ENCODE data around the gene AMER2. TPM values are rescaled to one million over a fixed set of nuclear protein-coding genes. Genes with fewer than 3 reads are reported as not detected.
A peak's percentile ranks its signal among the peaks of the same experiment; 100 is the strongest.

Gene AMER2
- total and polyA plus RNA-seq, 2 experiments from 2014 or later = 0.31 to 0.76 TPM

DNA sequence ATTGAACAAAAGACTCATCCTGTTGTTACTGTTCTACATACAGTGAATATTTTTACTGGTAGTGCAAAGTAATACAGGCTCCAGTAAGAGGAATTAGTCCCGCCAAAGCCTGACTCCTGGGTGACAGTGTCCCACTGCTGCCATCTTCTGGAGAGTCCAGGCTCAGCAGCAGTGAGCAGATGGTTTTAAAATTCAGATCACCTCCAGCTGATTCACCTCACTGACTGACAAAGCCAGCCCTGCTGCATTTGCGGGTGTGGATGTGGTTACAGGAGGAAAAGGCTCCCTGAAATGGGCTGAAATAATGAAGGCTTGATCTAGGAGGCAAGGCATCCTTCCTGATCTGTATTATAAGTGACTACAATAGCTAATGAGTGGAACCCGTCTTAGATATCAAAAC, 57.9 kb downstream of the AMER2 start:
- Histone ChIP-seq H3K27ac (ENCODE audit: low read depth) (no peak overlapping the region), H4K20me1 (replicated peaks; ENCODE audit: insufficient read depth) (no peaks in the 10 kb centered on the region), H2AFZ (peak overlapping the region; percentile 74; the same call in 1 of the 2 replicates), H3K36me3 (ENCODE audit: insufficient read depth) (no peaks in the 10 kb centered on the region), H3K4me1 (ENCODE audit: insufficient read depth) (peaks cover 11% of the 10 kb centered on the region), H3K79me2 (replicated peaks; ENCODE audit: insufficient read depth) (no peaks in the 10 kb centered on the region), H3K27me3 (ENCODE audit: insufficient read depth) (no peaks in the 10 kb centered on the region), H3K4me2 (0 out of 2 replicates have a peak overlapping the region, but pooled peaks have one; percentile 25), H3K9me2 (ENCODE audit: insufficient read depth) (no peaks in the 10 kb centered on the region), H3K4me3 (no peak overlapping the region), H3F3A (replicated peaks; ENCODE audit: low read depth) (no peaks in the 10 kb centered on the region)
- Mint-ChIP-seq H3K27me3 (ENCODE audit: insufficient read depth, low read depth, poor library complexity) (peaks cover 14% of the 10 kb centered on the region), H3K4me1 (peaks cover 45% of the 10 kb centered on the region), H3K36me3 (ENCODE audit: low read depth) (no peaks in the 10 kb centered on the region), H3K9me3 (no peaks in the 10 kb centered on the region), H3K4me3 (no peak overlapping the region), H3K27ac (no peak overlapping the region)
- peak; percentile 89 for ATAC-seq
- no peak for TF ChIP-seq NANOG (IDR thresholded peaks at IDR 0.05; ENCODE audit: borderline replicate concordance)
- TF ChIP-seq, protein P1, sequence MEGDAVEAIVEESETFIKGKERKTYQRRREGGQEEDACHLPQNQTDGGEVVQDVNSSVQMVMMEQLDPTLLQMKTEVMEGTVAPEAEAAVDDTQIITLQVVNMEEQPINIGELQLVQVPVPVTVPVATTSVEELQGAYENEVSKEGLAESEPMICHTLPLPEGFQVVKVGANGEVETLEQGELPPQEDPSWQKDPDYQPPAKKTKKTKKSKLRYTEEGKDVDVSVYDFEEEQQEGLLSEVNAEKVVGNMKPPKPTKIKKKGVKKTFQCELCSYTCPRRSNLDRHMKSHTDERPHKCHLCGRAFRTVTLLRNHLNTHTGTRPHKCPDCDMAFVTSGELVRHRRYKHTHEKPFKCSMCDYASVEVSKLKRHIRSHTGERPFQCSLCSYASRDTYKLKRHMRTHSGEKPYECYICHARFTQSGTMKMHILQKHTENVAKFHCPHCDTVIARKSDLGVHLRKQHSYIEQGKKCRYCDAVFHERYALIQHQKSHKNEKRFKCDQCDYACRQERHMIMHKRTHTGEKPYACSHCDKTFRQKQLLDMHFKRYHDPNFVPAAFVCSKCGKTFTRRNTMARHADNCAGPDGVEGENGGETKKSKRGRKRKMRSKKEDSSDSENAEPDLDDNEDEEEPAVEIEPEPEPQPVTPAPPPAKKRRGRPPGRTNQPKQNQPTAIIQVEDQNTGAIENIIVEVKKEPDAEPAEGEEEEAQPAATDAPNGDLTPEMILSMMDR (conservative IDR thresholded peaks at IDR 0.05; ENCODE audit: low read depth in 2 of 2) = peak; percentile 89 to 90
- DNase-seq (ENCODE audit: low spot score) = peak; percentile 82

DNA sequence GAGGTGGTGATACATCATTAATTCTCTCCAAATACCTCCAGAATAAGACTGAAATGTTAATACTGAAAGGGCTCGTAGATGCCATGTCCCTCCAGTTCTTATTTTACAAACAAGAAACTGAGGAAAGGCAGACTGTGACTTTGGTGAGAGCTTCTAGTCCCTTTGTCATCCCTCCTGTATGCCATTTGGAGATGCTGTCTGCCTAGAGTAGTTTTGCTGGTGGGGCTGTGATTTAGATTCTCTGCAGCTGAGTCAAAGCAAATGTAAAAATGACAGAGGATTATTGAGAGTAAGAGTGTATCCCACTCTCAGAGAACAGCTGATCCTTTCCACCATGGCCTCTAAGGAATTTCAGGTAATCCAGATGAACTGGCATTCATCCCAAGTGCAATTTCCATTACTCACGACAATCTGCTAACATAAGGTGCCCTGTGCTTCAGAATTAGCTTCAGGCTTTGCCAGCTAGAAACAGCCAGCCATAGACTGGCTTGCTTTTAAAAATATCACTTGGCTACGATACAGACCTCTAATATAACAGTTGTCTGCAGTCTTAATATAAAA, 59.3 kb downstream of the AMER2 start:
- peaks cover 11% of the 10 kb centered on the region for H3K27me3 Mint-ChIP-seq (ENCODE audit: insufficient read depth, low read depth, poor library complexity)
- H3K27ac ChIP-seq (ENCODE audit: low read depth) = no peak overlapping the region
- H3K4me3 ChIP-seq = no peak overlapping the region
- no peak for ATAC-seq
- H3K79me2 ChIP-seq (replicated peaks; ENCODE audit: insufficient read depth) = no peaks in the 10 kb centered on the region
- H3F3A ChIP-seq (replicated peaks; ENCODE audit: low read depth) = no peaks in the 10 kb centered on the region
- H4K20me1 ChIP-seq (replicated peaks; ENCODE audit: insufficient read depth) = no peaks in the 10 kb centered on the region
- H3K9me2 ChIP-seq (ENCODE audit: insufficient read depth) = no peaks in the 10 kb centered on the region
- H3K4me3 Mint-ChIP-seq = no peak overlapping the region
- DNase-seq (ENCODE audit: low spot score) = no peak
- H3K27me3 ChIP-seq (ENCODE audit: insufficient read depth) = no peaks in the 10 kb centered on the region
- no peaks in the 10 kb centered on the region for H3K36me3 ChIP-seq (ENCODE audit: insufficient read depth)
- peaks cover 3% of the 10 kb centered on the region for H3K4me1 ChIP-seq (ENCODE audit: insufficient read depth)
- no peaks in the 10 kb centered on the region for H3K36me3 Mint-ChIP-seq (ENCODE audit: low read depth)
- no peaks in the 10 kb centered on the region for H3K9me3 Mint-ChIP-seq
- no peak overlapping the region for H3K4me2 ChIP-seq
- no peak overlapping the region for H3K27ac Mint-ChIP-seq
- H2AFZ ChIP-seq = peak overlapping the region; percentile 84
- peaks cover 33% of the 10 kb centered on the region for H3K4me1 Mint-ChIP-seq
- no peak for TF ChIP-seq EZH2phosphoT487 (IDR thresholded peaks at IDR 0.05; ENCODE audit: unreplicated experiment)
- TF ChIP-seq, protein P2, sequence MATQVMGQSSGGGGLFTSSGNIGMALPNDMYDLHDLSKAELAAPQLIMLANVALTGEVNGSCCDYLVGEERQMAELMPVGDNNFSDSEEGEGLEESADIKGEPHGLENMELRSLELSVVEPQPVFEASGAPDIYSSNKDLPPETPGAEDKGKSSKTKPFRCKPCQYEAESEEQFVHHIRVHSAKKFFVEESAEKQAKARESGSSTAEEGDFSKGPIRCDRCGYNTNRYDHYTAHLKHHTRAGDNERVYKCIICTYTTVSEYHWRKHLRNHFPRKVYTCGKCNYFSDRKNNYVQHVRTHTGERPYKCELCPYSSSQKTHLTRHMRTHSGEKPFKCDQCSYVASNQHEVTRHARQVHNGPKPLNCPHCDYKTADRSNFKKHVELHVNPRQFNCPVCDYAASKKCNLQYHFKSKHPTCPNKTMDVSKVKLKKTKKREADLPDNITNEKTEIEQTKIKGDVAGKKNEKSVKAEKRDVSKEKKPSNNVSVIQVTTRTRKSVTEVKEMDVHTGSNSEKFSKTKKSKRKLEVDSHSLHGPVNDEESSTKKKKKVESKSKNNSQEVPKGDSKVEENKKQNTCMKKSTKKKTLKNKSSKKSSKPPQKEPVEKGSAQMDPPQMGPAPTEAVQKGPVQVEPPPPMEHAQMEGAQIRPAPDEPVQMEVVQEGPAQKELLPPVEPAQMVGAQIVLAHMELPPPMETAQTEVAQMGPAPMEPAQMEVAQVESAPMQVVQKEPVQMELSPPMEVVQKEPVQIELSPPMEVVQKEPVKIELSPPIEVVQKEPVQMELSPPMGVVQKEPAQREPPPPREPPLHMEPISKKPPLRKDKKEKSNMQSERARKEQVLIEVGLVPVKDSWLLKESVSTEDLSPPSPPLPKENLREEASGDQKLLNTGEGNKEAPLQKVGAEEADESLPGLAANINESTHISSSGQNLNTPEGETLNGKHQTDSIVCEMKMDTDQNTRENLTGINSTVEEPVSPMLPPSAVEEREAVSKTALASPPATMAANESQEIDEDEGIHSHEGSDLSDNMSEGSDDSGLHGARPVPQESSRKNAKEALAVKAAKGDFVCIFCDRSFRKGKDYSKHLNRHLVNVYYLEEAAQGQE (IDR thresholded peaks at IDR 0.05; ENCODE audit: unreplicated experiment) = no peak
- TF ChIP-seq, protein P3, sequence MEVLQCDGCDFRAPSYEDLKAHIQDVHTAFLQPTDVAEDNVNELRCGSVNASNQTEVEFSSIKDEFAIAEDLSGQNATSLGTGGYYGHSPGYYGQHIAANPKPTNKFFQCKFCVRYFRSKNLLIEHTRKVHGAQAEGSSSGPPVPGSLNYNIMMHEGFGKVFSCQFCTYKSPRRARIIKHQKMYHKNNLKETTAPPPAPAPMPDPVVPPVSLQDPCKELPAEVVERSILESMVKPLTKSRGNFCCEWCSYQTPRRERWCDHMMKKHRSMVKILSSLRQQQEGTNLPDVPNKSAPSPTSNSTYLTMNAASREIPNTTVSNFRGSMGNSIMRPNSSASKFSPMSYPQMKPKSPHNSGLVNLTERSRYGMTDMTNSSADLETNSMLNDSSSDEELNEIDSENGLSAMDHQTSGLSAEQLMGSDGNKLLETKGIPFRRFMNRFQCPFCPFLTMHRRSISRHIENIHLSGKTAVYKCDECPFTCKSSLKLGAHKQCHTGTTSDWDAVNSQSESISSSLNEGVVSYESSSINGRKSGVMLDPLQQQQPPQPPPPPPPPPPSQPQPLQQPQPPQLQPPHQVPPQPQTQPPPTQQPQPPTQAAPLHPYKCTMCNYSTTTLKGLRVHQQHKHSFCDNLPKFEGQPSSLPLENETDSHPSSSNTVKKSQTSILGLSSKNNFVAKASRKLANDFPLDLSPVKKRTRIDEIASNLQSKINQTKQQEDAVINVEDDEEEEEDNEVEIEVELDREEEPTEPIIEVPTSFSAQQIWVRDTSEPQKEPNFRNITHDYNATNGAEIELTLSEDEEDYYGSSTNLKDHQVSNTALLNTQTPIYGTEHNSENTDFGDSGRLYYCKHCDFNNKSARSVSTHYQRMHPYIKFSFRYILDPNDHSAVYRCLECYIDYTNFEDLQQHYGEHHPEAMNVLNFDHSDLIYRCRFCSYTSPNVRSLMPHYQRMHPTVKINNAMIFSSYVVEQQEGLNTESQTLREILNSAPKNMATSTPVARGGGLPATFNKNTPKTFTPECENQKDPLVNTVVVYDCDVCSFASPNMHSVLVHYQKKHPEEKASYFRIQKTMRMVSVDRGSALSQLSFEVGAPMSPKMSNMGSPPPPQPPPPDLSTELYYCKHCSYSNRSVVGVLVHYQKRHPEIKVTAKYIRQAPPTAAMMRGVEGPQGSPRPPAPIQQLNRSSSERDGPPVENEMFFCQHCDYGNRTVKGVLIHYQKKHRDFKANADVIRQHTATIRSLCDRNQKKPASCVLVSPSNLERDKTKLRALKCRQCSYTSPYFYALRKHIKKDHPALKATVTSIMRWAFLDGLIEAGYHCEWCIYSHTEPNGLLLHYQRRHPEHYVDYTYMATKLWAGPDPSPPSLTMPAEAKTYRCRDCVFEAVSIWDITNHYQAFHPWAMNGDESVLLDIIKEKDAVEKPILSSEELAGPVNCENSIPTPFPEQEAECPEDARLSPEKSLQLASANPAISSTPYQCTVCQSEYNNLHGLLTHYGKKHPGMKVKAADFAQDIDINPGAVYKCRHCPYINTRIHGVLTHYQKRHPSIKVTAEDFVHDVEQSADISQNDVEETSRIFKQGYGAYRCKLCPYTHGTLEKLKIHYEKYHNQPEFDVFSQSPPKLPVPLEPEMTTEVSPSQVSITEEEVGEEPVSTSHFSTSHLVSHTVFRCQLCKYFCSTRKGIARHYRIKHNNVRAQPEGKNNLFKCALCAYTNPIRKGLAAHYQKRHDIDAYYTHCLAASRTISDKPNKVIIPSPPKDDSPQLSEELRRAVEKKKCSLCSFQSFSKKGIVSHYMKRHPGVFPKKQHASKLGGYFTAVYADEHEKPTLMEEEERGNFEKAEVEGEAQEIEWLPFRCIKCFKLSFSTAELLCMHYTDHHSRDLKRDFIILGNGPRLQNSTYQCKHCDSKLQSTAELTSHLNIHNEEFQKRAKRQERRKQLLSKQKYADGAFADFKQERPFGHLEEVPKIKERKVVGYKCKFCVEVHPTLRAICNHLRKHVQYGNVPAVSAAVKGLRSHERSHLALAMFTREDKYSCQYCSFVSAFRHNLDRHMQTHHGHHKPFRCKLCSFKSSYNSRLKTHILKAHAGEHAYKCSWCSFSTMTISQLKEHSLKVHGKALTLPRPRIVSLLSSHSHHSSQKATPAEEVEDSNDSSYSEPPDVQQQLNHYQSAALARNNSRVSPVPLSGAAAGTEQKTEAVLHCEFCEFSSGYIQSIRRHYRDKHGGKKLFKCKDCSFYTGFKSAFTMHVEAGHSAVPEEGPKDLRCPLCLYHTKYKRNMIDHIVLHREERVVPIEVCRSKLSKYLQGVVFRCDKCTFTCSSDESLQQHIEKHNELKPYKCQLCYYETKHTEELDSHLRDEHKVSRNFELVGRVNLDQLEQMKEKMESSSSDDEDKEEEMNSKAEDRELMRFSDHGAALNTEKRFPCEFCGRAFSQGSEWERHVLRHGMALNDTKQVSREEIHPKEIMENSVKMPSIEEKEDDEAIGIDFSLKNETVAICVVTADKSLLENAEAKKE (CRISPR knock-in tag; IDR thresholded peaks at IDR 0.05) = no peak
- TF ChIP-seq NANOG (IDR thresholded peaks at IDR 0.05; ENCODE audit: borderline replicate concordance) = no peak
- TF ChIP-seq, protein P1 (conservative IDR thresholded peaks at IDR 0.05; ENCODE audit: low read depth in 2 of 2) = no peak
- no peak for TF ChIP-seq CREB1 (CRISPR knock-in tag; IDR thresholded peaks at IDR 0.05; ENCODE audit: low read depth)

All from GM23338 (cell line).